Kidney epithelial cell (primary cell): ENCODE results near the gene TTC5. TPM values are rescaled to one million over a fixed set of nuclear protein-coding genes. Genes with fewer than 3 reads are reported as not detected.
"Not testable (repeated sequence)": the region's sequence is repeated elsewhere in the genome, so short reads cannot be mapped to it uniquely, and the experiment has no call there.

Source experiments
- DNase-seq: peaks from one replicate; pipeline ENCODE4 v3.0.0-alpha.2; 2010; ENCODE audit warnings: low read depth
- H3K27me3 ChIP-seq: 2 replicates; pipeline ENCODE4 v1.6.0; 2011; ENCODE audit warnings: low read length; ENCODE audit not compliant: control insufficient read depth, insufficient read depth
- H3K36me3 ChIP-seq: 2 replicates; pipeline ENCODE4 v1.5.1; 2011; ENCODE audit warnings: low read length; ENCODE audit not compliant: control insufficient read depth, insufficient read depth
- H3K4me3 ChIP-seq: 2 replicates; pipeline ENCODE4 v1.5.1; 2011; ENCODE audit warnings: low read depth, mild to moderate bottlenecking, control low read depth, low read length
- total RNA-seq: library from RNA; depleted of rRNA; stranded (reverse); fragments of >200 nt; gene quantifications from 2 replicates; pipeline ENCODE4 v1.2.3, GENCODE V29; 2015
- TF ChIP-seq, protein P1 (sequence below): IDR thresholded peaks from 2 replicates; pipeline ENCODE4 v1.5.1; 2011; ENCODE audit warnings: mild to moderate bottlenecking, moderate library complexity, low read length, control low read depth, inconsistent platforms; ENCODE audit not compliant: insufficient read depth, poor library complexity, severe bottlenecking

Gene TTC5
- total RNA-seq, 1 donor from 2014 or later: 10.9 TPM

DNA sequence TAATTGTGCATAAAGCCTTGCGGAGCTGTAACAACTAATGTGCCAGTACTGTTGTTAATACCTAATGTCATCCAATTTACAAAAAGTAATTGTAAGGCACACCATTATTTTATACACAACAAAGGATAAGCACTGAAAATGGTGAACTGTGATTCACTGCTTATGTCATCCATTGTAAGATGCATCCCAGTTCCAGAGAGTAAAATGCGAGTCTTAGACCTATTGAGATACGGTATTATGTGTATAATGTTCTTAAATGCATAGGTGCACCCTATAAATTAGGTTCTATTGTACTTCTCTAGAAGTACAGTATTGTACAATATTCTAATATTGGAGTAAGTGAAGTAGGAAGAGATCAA is 38.1 kb upstream of the TTC5 start:
- TF ChIP-seq, protein P1, sequence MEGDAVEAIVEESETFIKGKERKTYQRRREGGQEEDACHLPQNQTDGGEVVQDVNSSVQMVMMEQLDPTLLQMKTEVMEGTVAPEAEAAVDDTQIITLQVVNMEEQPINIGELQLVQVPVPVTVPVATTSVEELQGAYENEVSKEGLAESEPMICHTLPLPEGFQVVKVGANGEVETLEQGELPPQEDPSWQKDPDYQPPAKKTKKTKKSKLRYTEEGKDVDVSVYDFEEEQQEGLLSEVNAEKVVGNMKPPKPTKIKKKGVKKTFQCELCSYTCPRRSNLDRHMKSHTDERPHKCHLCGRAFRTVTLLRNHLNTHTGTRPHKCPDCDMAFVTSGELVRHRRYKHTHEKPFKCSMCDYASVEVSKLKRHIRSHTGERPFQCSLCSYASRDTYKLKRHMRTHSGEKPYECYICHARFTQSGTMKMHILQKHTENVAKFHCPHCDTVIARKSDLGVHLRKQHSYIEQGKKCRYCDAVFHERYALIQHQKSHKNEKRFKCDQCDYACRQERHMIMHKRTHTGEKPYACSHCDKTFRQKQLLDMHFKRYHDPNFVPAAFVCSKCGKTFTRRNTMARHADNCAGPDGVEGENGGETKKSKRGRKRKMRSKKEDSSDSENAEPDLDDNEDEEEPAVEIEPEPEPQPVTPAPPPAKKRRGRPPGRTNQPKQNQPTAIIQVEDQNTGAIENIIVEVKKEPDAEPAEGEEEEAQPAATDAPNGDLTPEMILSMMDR: no peak
- Histone ChIP-seq H3K4me3 (peak overlapping the region; percentile 87), H3K27me3 (no peaks in the 10 kb centered on the region), H3K36me3 (no peaks in the 10 kb centered on the region)
- DNase-seq: no peak

DNA sequence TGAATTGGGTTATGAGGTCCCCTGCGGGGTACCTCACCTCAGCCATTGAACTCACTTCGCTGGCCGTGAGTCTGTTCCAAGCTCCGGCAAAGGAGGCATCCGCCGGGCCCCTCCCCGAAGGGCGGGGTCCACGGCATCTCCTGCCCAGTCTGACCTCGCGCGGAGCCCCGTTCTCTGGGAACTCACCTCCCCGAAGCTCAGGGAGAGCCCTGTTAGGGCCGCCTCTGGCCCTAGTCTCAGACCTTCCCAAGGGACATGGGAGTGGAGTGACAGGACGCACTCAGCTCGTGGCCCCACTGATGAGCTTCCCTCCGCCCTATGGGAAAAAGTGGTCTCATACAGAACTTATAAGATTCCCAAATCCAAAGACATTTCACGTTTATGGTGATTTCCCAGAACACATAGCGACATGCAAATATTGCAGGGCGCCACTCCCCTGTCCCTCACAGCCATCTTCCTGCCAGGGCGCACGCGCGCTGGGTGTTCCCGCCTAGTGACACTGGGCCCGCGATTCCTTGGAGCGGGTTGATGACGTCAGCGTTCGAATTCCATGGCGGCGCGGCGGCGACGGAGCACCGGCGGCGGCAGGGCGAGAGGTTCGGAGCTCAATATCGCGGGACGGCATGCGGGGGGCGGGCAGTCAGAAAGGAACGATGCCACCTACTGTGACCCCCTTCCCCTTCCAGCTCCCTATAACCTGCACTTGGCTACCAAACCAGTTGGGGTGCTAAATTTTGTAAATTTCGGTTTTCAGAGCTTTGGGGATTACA is 37.5 kb upstream of the TTC5 start, which contains the start of gene PARP2:
TSS of gene PARP2 (plus strand) at position 544 of the 770 bp plus-strand sequence. CDS start at position 551, 7 bp downstream.
- no peaks in the 10 kb centered on the region for H3K36me3 ChIP-seq
- DNase-seq: peak; percentile 97
- TF ChIP-seq, protein P1: no peak
- H3K4me3 ChIP-seq: peak within 1 kb of the TSS; percentile 87
- no peaks in the 10 kb centered on the region for H3K27me3 ChIP-seq

DNA sequence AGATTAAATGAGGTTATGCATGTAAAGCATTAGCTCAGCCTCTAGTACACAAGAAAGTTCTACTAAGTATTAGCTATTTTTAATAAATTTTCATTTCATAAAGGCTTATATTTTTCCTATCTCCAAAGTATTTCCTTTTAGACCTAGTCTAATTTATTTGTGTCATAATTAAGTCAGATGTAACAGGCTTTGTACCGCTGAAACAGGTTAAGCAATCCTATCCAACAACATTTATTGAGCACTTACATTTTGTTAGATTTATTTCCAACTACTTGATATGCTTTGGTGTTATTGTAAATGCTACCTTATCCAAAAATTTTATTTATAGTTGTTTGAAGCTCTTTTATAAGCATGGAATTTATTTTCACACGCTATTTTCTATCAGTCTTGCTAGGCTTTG is 35.9 kb upstream of the TTC5 start:
- no peak for DNase-seq
- TF ChIP-seq, protein P1: no peak
- H3K36me3 ChIP-seq: no peaks in the 10 kb centered on the region
- H3K27me3 ChIP-seq: no peaks in the 10 kb centered on the region
- H3K4me3 ChIP-seq: no peak overlapping the region

DNA sequence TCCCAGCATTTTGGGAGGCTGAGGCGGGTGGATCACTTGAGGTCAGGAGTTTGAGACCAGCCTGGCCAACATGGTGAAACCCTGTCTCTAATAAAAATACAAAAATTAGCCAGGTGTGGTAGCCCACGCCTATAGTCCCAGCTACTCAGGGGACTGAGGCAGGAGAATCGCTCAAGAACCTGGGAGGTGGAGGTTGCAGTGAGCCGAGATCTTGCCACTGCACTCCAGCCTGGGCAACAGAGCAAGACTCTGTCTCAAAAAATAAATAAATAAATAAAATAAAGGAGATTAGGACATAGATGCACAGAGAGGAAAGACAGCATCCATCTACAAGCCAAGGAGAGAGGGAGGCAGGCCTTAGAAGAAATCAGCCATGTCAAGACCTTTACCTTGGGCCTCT is 35.3 kb upstream of the TTC5 start:
- not testable (repeated sequence) for H3K4me3 ChIP-seq, DNase-seq, H3K36me3 ChIP-seq, H3K27me3 ChIP-seq

DNA sequence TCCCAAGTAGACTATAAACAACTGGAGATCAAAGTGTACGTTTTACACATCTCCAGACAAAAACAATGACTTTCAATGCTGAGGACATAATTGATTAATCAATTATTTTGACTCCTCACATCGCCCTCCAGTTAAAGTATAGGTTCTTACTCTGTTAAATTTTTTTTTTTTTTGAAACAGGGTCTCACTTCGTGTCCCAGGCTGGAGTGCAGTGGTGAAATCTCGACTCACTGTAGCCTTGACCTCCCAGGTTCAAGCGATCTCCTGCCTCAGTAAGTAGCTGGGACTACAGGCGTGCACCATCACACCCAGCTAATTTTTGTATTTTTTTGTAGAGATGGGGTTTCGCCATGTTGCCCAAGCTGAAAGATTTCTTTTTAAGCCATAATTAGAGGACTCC is 28.3 kb upstream of the TTC5 start:
- H3K4me3 ChIP-seq: no peak overlapping the region
- TF ChIP-seq, protein P1: no peak

DNA sequence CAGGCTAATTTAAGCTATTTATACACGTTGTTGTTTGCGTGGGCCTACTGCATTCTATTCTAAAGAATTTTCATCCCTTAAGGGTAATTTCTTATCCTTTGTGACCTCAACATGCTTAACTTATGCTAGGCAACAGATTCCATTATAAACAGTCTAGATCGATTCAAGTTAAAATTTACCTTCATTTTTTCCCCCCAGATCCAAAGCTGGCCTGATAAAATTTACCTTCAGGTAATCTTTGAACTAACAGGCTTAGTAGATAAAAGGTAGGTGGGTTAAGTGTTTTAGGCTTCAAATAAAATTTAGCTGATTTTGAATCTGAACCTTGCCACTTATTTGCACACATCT is 27.7 kb upstream of the TTC5 start:
- TF ChIP-seq, protein P1: no peak
- H3K4me3 ChIP-seq: peak overlapping the region; percentile 74
- no peak for DNase-seq
- no peaks in the 10 kb centered on the region for H3K27me3 ChIP-seq
- H3K36me3 ChIP-seq: no peaks in the 10 kb centered on the region

More for the DNA sequence above, 28.3 kb upstream of the TTC5 start:
- Histone ChIP-seq H3K27me3 (no peaks in the 10 kb centered on the region), H3K36me3 (no peaks in the 10 kb centered on the region)
- no peak for DNase-seq
